Measurements from ENCODE around the gene IDE.
A peak's percentile ranks its signal among the peaks of the same experiment; 100 is the strongest.
"Not testable (repeated sequence)": the region's sequence is repeated elsewhere in the genome, so short reads cannot be mapped to it uniquely, and the experiment has no call there.

The IDE gene

GRCh38 chr10:92483539-92483938 lies 90.4 kb downstream of the IDE start:
- DNase-seq = no peak

- no peak for DNase-seq
These were observed 93.5 kb downstream of the IDE start for GRCh38 chr10:92480413-92480812.

DNA sequence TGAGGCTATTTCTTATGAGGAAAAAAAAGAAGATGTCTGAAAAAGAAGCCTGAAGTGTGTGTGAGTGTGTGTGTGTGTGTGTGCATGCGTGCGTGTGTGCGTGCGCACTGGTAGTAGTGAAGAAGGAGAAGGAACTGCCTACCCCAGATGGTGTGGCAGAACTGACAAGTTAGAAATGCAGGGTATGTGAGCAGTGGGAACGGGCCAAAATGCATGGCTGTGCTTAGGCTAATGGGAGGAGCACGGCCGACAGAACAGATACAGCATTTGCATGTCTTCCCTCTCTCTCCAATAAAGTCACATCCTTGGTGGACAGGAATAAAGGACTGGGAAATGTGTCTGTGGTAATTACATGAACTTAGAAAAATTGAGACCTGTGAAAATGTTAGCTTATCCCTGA lies 94.3 kb downstream of the IDE start:
- DNase-seq = no peak

GRCh38 chr10:92478536-92478935 lies 95.4 kb downstream of the IDE start:
- DNase-seq = no peak

DNA sequence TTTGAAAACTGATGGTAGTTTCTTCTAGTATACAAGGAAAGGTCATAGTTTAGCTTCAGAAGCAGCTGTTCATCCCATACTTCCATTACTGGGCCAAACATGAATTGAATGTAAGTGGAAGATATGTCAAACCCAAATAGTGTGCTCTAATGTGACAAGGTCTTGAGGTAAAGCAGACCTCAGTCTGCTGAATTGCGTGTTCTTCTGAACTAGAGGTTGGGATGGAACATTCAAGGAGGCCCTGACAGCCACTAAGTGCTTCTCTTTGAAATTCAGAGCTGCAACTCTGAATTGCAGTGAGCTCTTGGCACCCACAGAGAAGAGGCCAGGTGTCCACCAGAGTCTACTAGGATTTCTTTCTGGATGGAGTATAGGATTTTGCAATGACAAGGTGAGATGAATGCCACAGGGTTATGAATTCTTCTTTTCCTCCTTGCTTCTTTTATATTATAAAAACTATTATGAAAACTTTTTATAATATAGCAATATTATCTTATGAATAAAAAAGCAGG lies 98.5 kb downstream of the IDE start:
- DNase-seq = no peak

DNA sequence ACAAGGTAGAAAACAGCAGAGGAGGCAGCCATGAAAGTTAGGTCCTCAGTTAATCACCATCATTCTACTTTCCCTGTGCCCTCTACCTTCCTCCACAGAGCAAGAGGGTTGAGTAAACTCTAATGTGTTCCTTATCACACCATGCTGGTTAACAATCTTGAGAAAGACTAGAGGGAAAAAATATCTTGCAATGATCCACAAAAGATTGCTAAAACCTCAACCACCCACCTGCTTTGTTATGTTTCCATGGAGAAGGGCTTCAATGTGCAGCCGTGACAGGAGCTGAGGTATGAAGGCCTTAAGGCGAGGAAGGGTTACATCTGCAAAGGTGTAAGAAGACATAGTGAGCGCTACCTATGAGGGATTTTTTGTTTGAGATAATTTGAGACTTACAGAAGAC lies 103.9 kb downstream of the IDE start:
- no peak for DNase-seq

DNA sequence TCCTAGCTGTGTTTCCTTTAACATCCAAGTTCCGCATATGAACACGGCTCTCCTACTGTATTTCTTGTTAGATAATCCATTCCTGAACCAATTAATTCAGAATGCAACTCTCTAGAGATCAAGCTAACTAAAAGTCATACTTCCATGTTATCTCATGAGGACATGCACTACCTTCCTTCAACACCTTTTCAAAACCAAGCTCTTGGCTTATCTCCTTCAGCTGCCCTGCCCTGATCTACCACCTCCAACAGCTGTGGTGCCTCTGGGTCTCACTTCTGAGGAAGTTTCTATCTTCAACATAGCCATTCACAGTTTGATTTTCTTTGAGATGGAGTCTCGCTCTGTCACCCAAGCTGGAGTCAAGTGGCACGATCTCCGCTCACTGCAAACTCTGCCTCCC lies 109.5 kb downstream of the IDE start:
- no peak for DNase-seq

GRCh38 chr10:92463582-92463981 lies 110.3 kb downstream of the IDE start:
- DNase-seq = no peak

GRCh38 chr10:92454955-92455354 lies 118.9 kb downstream of the IDE start:
- not testable (repeated sequence) for DNase-seq

DNA sequence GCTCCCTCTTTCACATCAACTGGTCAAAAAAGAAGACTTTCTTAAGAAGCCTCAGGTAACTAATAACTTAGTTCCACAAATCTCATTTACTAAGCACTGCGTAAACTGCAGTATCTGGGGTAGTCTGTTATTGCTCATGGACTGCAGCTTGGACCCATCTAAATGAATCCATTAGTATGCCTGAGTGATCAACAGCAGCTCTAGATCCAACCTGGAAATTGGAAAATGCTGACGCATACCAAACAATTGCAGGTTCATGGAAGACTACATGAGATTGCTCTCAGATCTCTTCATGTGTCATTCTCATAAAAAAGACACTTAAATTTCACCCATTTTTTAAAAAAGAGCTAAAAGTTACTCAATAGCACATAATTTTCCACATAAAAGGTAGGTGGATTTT lies 121.6 kb downstream of the IDE start:
- DNase-seq = no peak

GRCh38 chr10:92451431-92451830 lies 122.5 kb downstream of the IDE start:
- no peak for DNase-seq

DNA sequence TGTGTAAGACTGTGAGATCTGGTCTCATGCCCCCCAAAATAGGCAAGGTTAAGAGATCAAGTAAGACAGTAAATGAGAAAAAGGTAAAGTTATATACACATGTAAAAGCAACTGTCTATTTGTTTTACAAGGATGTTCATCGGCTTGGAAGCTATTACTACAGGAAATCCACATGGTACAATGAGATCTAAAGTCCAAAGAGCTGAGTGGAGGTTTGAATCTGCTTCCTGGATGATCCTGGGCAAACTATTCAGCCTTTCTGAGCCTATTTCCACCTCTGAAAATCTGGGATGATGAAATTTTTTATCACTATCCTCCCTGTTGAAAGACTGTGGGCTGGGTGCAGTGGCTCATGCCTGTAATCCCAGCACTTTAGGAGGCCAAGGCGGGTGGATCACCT lies 123.0 kb downstream of the IDE start:
- no peak for DNase-seq

DNA sequence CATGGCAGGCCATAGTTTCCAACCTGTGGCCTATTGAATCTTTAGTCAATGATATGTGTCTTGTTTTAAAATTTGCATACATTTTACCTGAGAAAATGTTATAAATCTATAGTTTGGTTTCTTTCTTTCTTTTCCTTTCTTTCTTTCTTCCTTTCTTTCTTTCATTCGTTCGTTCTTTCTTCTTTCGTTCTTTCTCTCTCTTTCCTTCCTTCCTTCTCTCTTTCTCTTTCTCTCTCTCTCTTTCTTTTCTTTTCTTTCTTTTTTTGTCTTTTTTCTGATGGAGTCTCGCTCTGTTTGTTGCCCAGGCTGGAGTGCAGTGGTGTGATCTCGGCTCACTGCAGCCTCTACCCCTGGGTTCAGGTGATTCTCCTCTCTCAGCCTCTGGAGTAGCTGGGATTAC lies 133.3 kb downstream of the IDE start:
- DNase-seq = no peak

GRCh38 chr10:92438220-92438619 lies 135.7 kb downstream of the IDE start:
- no peak for DNase-seq

DNA sequence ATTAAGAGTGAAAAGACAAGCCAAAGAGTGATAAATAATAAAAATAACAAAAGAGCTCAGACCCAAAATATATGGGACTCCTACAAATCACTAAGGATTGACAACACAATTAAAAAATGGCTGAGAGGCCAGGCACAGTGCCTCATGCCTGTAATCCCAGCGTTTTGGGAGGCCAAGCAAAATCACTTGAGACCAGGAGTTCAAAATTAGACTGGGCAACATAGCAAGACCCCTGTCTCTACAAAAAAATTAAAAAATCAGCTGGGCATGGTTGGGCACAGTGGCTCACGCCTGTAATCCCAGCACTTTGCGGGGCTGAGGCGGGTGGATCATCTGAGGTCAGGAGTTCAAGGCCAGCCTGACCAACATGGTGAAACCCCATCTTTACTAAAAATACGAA lies 137.3 kb downstream of the IDE start:
- no peak for DNase-seq

DNA sequence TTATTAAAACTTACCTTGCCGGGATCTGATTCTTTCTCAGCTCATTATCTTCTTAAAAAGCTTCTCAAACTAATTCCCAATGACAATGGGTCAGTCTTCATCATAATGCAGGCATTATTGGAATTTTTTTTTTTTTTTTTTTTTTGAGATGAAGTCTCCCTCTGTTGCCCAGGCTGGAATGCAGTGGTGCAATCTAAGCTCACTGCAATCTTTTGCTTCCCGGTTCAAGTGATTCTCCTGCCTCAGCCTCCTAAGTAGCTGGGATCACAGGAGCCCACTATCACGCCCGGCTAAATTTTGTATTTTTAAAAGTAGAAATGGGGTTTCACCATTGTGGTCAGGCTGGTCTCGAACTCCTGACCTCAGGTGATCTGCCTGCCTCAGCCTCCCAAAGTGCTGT lies 137.8 kb downstream of the IDE start:
- not testable (repeated sequence) for DNase-seq

- no peak for DNase-seq
These were observed 139.5 kb downstream of the IDE start for GRCh38 chr10:92434385-92434784.

GRCh38 chr10:92432596-92432995 lies 141.3 kb downstream of the IDE start:
- DNase-seq = no peak

- DNase-seq = no peak
These were observed 143.8 kb downstream of the IDE start for GRCh38 chr10:92430103-92430502.

DNA sequence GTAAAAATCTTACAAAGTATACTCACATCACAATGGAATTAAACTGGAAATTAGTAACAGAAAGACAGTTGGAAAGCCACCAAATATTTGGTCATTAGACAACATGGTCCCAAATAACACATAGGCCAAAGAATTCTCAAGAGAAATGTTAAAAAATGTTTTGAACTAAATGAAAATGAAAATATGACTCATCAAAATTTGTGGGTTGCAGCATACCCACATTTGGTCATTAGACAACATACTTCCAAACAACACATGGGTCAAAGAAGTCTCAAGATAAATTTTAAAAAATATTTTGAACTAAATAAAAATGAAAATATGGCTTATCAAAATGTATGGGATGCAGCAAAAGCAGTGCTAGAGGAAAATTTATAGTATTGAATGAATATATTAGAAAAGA lies 152.3 kb downstream of the IDE start:
- no peak for DNase-seq

DNA sequence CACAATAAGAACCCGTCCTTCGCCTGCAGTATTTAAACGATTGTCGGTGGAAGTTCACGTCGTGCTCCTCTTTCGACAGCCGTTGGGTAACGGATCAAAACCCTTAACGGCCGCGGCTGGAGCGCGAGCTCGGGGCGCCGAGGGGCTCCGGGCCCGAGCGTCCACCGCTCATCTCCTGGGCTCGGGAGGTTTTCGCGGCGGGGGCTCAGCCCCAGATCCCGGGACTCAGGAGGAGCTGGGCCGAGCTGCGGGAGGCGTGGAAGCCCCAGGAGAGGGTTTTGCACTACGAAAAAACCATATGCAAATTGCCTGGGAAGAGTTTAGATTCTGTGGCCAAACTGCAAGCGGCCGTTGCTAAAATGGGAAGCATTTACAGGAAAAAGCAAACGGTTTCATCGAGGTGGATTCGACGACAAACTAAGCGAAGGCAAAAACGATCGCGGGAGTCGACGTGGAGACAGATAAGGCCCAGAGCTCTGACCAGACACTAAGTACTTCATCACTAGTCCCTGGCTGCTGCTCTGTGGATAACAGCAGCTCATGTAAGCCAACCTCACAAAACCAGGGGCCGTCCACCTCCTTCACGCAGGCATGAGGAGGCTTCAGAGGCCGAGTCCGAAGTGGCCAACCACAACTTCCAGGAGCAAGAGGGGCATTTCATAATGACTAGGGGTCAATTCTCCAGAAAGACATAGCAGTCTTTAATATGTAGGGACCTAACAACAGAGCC lies 153.2 kb downstream of the IDE start:
- no peak for DNase-seq

DNA sequence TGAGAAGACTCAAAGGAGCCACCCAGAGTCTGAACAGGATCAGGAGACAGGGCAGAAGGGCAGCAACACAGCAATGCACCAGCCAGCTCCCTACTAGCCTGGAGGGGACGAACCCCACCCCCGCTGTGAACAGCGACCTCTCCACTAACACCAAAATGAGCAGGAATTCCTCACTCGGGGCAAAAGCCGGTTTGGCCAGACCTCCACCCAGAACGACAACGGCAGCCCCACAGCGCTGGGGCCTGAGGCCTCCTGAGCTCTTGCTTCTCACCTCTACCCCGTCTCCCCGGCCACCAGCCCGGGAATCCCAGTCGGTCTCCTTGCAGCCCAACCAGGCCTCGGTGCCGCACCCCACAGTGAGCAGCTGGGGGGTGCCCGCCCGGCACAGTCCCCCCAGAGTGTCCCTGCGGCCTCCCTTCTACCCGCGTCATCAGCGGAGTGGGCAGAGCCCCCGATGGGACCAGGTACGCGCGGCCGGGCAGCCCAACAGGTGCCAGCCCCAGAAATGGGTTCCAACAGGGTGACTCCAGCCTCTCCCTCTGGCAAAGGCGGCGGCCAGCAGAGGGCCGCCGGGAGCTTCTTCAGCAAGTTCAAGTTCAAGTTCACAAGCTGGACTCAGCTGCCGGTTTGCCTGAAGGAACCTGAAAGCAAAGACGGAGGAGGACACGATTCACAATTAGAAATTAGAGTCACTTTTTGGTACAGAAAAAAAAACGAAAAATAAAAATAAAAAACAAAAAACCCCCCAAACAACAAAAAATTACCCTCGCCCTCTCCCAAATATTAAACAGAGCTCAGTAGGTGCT lies 153.9 kb downstream of the IDE start:
- peak in 1 of 2 donors; percentile 18 for DNase-seq

DNA sequence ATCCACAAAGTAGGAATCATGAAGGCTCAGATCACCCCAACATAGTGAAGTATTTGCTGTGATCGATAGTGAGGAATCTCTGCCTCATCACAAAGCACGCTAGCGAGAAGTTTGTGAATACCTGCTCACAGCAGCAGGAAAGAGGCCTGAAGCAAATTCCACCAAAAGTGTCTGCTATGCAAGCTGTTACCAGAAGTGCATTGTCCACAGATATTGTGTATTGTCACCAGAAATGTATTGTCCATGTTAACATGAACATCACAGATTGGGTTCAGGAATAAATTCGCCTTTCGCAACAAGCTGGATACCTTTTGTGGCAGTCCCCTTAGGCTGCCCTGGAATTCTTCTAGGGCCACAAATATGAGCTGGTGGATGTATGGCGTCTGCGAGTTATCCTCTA lies 155.0 kb downstream of the IDE start:
- DNase-seq = no peak

GRCh38 chr10:92418221-92418620 lies 155.7 kb downstream of the IDE start:
- no peak for DNase-seq

Data from CD4-positive, alpha-beta T cell treated with Interleukin-4 for 1 hour (primary cell).